Esophagus squamous epithelium (tissue), 5 donors: ENCODE data around the gene SLC2A4RG. TPM values are rescaled to one million over a fixed set of nuclear protein-coding genes. Genes with fewer than 3 reads are reported as not detected.

Source experiments
- DNase-seq: peaks from one replicate; lab custom pipeline; 2025; lab: John Stamatoyannopoulos, UW
- H3K27ac ChIP-seq, 4 donors: fragments of 200-600 bp; sonication (generic); one replicate each; pipeline ENCODE4 v1.5.1; 2016 to 2019; ENCODE audit warnings: mild to moderate bottlenecking in 1 of 4
- H3K27me3 ChIP-seq, 4 donors: fragments of 200-600 bp; sonication (generic); 1 replicate in 3 of 4; 2 replicates in 1 of 4; pipeline versions ENCODE4 v1.5.1 to v1.6.0; 2017 to 2021; ENCODE audit warnings: antibody characterized with exemption in 1 of 4
- H3K36me3 ChIP-seq, 3 donors: fragments of 200-600 bp; sonication (generic); one replicate each; pipeline ENCODE4 v1.5.1; 2016 to 2019
- H3K4me1 ChIP-seq, 3 donors: fragments of 200-600 bp; sonication (generic); one replicate each; pipeline ENCODE4 v1.5.1; 2017 to 2019
- H3K4me3 ChIP-seq, 4 donors: fragments of 200-600 bp; sonication (generic); 1 replicate in 3 of 4; 2 replicates in 1 of 4; pipeline ENCODE4 v1.5.1; 2016 to 2019; ENCODE audit warnings: mild to moderate bottlenecking in 2 of 4, moderate library complexity in 1 of 4
- H3K9me3 ChIP-seq, 3 donors: fragments of 200-600 bp; sonication (generic); one replicate each; pipeline ENCODE4 v1.5.1; 2016 to 2019
- POLR2A ChIP-seq, 4 donors: fragments of 450-650 bp; IDR thresholded peaks; one replicate each; pipeline ENCODE4 v1.6.1; 2017; ENCODE audit warnings: antibody characterized with exemption in 4 of 4, mild to moderate bottlenecking in 4 of 4, moderate library complexity in 3 of 4
- WGBS, 2 donors: methylation state at CpG; one replicate each; pipeline ENCODE4 v1.1.5; 2018; 5-methylcytosine and 5-hydroxymethylcytosine counted together
- intact Hi-C: fragments of 100-400 bp; cut with DNase I; formaldehyde crosslinking; loops from one replicate; pipeline ENCODE4 v1.15.0; 2022
- total RNA-seq, 4 donors: library from RNA; depleted of rRNA; stranded (reverse); fragments of >200 nt; gene quantifications; one replicate each; pipeline ENCODE4 v1.1.0, GENCODE V29; 2016
- TF ChIP-seq, protein P1 (sequence below), 6 experiments: fragments of 450-650 bp in 4 of 6; fragments of 200-600 bp in 2 of 6; sonication (generic) in 2 of 6; IDR thresholded peaks; one replicate each; pipeline ENCODE4 v1.5.1; 2016 to 2019; ENCODE audit warnings: antibody characterized with exemption in 6 of 6, mild to moderate bottlenecking in 4 of 6, moderate library complexity in 4 of 6
- donor health status: DM: yes; HTN: yes; CAD: no.

Gene SLC2A4RG
- total RNA-seq, 4 donors from 2014 or later = 37.0 to 55.5 (median 50.2) TPM

- H3K36me3 ChIP-seq = no peaks in the 10 kb centered on the region
- DNase-seq = no peak
- WGBS, 2 donors = 81 to 100% methylated on average over 1 to 3 of the region's 16 CpGs
- no peak for TF ChIP-seq POLR2A (IDR thresholded peaks at IDR 0.05)
- TF ChIP-seq, protein P1, sequence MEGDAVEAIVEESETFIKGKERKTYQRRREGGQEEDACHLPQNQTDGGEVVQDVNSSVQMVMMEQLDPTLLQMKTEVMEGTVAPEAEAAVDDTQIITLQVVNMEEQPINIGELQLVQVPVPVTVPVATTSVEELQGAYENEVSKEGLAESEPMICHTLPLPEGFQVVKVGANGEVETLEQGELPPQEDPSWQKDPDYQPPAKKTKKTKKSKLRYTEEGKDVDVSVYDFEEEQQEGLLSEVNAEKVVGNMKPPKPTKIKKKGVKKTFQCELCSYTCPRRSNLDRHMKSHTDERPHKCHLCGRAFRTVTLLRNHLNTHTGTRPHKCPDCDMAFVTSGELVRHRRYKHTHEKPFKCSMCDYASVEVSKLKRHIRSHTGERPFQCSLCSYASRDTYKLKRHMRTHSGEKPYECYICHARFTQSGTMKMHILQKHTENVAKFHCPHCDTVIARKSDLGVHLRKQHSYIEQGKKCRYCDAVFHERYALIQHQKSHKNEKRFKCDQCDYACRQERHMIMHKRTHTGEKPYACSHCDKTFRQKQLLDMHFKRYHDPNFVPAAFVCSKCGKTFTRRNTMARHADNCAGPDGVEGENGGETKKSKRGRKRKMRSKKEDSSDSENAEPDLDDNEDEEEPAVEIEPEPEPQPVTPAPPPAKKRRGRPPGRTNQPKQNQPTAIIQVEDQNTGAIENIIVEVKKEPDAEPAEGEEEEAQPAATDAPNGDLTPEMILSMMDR (IDR thresholded peaks at IDR 0.05) = no peak
- no peak overlapping the region for H3K4me3 ChIP-seq
- H3K27me3 ChIP-seq = no peaks in the 10 kb centered on the region
- intact Hi-C loops = no loop called here
- no peaks in the 10 kb centered on the region for H3K4me1 ChIP-seq
- H3K27ac ChIP-seq = no peak overlapping the region
- no peaks in the 10 kb centered on the region for H3K9me3 ChIP-seq
Measured at GRCh38 chr20:63783970-63784369, 44.4 kb downstream of the SLC2A4RG start.

DNA sequence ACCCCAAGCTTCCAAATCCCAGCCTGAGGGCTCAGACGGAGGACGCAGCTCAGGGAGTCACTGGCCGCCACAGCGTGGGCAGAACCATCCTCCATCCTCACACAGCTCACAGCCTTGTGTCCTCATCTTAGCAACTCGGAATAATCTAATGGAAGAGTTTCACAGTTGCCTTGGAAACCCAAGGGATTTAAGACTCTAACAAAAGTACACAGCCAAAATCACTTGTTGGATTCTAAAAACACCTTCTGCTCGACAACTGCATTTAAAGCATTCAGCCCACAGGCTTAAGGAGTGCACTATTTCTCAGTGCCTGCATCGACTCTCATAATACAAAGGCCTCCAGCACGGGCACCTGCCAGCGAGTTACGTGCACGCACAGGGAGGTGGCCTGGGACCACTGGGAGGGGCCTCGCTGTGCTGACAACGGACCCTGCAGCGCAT lies 46.1 kb downstream of the SLC2A4RG start:
- Histone ChIP-seq H3K4me1 (no peaks in the 10 kb centered on the region), H3K9me3 (no peaks in the 10 kb centered on the region), H3K27me3 (no peaks in the 10 kb centered on the region), H3K27ac (no peak overlapping the region), H3K36me3 (peaks cover 0 to 14% (median 0%) of the 10 kb centered on the region in 3 donors), H3K4me3 (no peak overlapping the region)
- 59 to 64% methylated on average over 12 to 13 of the region's 14 CpGs for WGBS, 2 donors
- intact Hi-C loops = no loop called here
- TF ChIP-seq, protein P1 (IDR thresholded peaks at IDR 0.05) = no peak
- no peak for TF ChIP-seq POLR2A (IDR thresholded peaks at IDR 0.05)
- DNase-seq = no peak

- H3K27me3 ChIP-seq = no peaks in the 10 kb centered on the region
- no peak for TF ChIP-seq POLR2A (IDR thresholded peaks at IDR 0.05)
- TF ChIP-seq, protein P1 (IDR thresholded peaks at IDR 0.05) = no peak
- no peaks in the 10 kb centered on the region for H3K9me3 ChIP-seq
- WGBS, 2 donors = 81 to 86% methylated on average over 10 to 11 of the region's 11 CpGs
- intact Hi-C loops = no loop called here
- no peak overlapping the region for H3K4me3 ChIP-seq
- no peak overlapping the region for H3K27ac ChIP-seq
- DNase-seq = no peak
- no peaks in the 10 kb centered on the region for H3K4me1 ChIP-seq
- H3K36me3 ChIP-seq = peaks cover 0 to 14% (median 0%) of the 10 kb centered on the region in 3 donors
Measured at GRCh38 chr20:63787302-63787701, 47.7 kb downstream of the SLC2A4RG start.

- Histone ChIP-seq H3K9me3 (no peaks in the 10 kb centered on the region), H3K4me1 (no peaks in the 10 kb centered on the region), H3K4me3 (no peak overlapping the region), H3K36me3 (peaks cover 0 to 14% (median 0%) of the 10 kb centered on the region in 3 donors), H3K27ac (no peak overlapping the region), H3K27me3 (peaks cover 0 to 1% (median 0%) of the 10 kb centered on the region in 4 donors)
- intact Hi-C loops = no loop called here
- no peak for TF ChIP-seq POLR2A (IDR thresholded peaks at IDR 0.05)
- TF ChIP-seq, protein P1 (IDR thresholded peaks at IDR 0.05) = no peak
- WGBS, 2 donors = 88 to 90% methylated on average over 12 to 14 of the region's 16 CpGs
- no peak for DNase-seq
Measured at GRCh38 chr20:63787749-63788148, 48.2 kb downstream of the SLC2A4RG start.

- Histone ChIP-seq H3K27me3 (peaks cover 0 to 6% (median 0%) of the 10 kb centered on the region in 4 donors), H3K4me3 (no peak overlapping the region), H3K4me1 (no peaks in the 10 kb centered on the region), H3K27ac (no peak overlapping the region), H3K36me3 (peaks cover 0 to 14% (median 0%) of the 10 kb centered on the region in 3 donors), H3K9me3 (no peaks in the 10 kb centered on the region)
- TF ChIP-seq POLR2A (IDR thresholded peaks at IDR 0.05) = no peak
- TF ChIP-seq, protein P1 (IDR thresholded peaks at IDR 0.05) = no peak
- no peak for DNase-seq
- intact Hi-C loops = no loop called here
- 93 to 94% methylated on average over 16 to 42 of the region's 57 CpGs for WGBS, 2 donors
Measured at GRCh38 chr20:63789836-63790571, 50.4 kb downstream of the SLC2A4RG start.
